K562 (cell line): Measurements from ENCODE around the gene TRAPPC2L. TPM values are rescaled to one million over a fixed set of nuclear protein-coding genes. Genes with fewer than 3 reads are reported as not detected.

Source experiments
- BDP1 ChIP-seq: IDR thresholded peaks from 3 replicates; pipeline ENCODE4 v1.6.1; 2011; ENCODE audit not compliant: insufficient read length, insufficient read depth
- CBX3 ChIP-seq, 2 experiments: IDR thresholded peaks; 1 replicate in 1 of 2; 2 replicates in 1 of 2; pipeline ENCODE4 v1.6.1; 2012; ENCODE audit warnings: inconsistent platforms in 2 of 2, low read length in 2 of 2, borderline replicate concordance in 1 of 2, control low read depth in 1 of 2
- FOXM1 ChIP-seq, 2 experiments: fragments of 450-650 bp in 1 of 2; sonication (generic) in 1 of 2; formaldehyde crosslinking in 1 of 2; IDR thresholded peaks; 2 replicates each; pipeline versions ENCODE4 v1.6.1 to v1.9.0; 2017 to 2022; ENCODE audit warnings: low read depth in 2 of 2, mild to moderate bottlenecking in 2 of 2, missing genetic modification reagents in 1 of 2, moderate library complexity in 1 of 2
- HMGXB4 ChIP-seq: sonication (generic); formaldehyde crosslinking; IDR thresholded peaks from 2 replicates; pipeline ENCODE4 v1.8.1; 2023; ENCODE audit warnings: mild to moderate bottlenecking, missing genetic modification reagents
- JUND ChIP-seq, 2 experiments: IDR thresholded peaks; 2 replicates in 1 of 2; 3 replicates in 1 of 2; pipeline ENCODE4 v1.6.1; 2011; ENCODE audit warnings: borderline replicate concordance in 2 of 2, low read depth in 2 of 2, low read length in 2 of 2, improper control_type of control experiment in 1 of 2, missing biosample characterization in 1 of 2, missing genetic modification characterization in 1 of 2, missing genetic modification reagents in 1 of 2
- MEF2A ChIP-seq: IDR thresholded peaks from 2 replicates; pipeline ENCODE4 v1.6.1; 2011; ENCODE audit warnings: low read depth, mild to moderate bottlenecking, low read length, moderate library complexity; ENCODE audit not compliant: control insufficient read depth
- NBN ChIP-seq: fragments of 450-650 bp; IDR thresholded peaks from 2 replicates; pipeline ENCODE4 v1.6.1; 2016; ENCODE audit warnings: low read depth, mild to moderate bottlenecking
- NFXL1 ChIP-seq: fragments of 450-650 bp; formaldehyde crosslinking; IDR thresholded peaks from 2 replicates; pipeline ENCODE4 v1.4.0; 2021; ENCODE audit warnings: mild to moderate bottlenecking
- NR4A1 ChIP-seq, 2 experiments: fragments of 250-450 bp in 1 of 2; fragments of 450-650 bp in 1 of 2; sonication (Bioruptor Pico) in 1 of 2; IDR thresholded peaks; 2 replicates each; pipeline versions ENCODE4 v1.4.0 to v1.6.1; 2016 to 2020; ENCODE audit warnings: mild to moderate bottlenecking in 2 of 2, missing compliant biosample characterization in 1 of 2, missing genetic modification characterization in 1 of 2, moderate library complexity in 1 of 2
- PBX2 ChIP-seq, 2 experiments: IDR thresholded peaks in 1 of 2; conservative IDR thresholded peaks in 1 of 2; 2 replicates each; pipeline ENCODE4 v1.6.1; 2016; ENCODE audit warnings: low read depth in 2 of 2, mild to moderate bottlenecking in 1 of 2, missing compliant biosample characterization in 1 of 2, missing genetic modification characterization in 1 of 2, moderate library complexity in 1 of 2
- PCBP1 ChIP-seq: fragments of 200-400 bp; formaldehyde crosslinking; IDR thresholded peaks from 2 replicates; pipeline ENCODE4 v1.6.1; 2018; ENCODE audit warnings: mild to moderate bottlenecking, low read depth, low read length; ENCODE audit not compliant: poor library complexity, severe bottlenecking
- SMAD4 ChIP-seq: fragments of 250-450 bp; sonication (Bioruptor Pico); conservative IDR thresholded peaks from 2 replicates; pipeline ENCODE4 v1.8.0; 2021; ENCODE audit warnings: inconsistent platforms, mild to moderate bottlenecking, moderate library complexity
- SRF ChIP-seq, 2 experiments: fragments of 250-450, 450-650 bp in 1 of 2; sonication (Bioruptor Pico) in 1 of 2; sonication (generic) in 1 of 2; formaldehyde crosslinking; IDR thresholded peaks; 2 replicates each; pipeline versions ENCODE4 v1.5.0 to v1.5.1; 2020 to 2022; ENCODE audit warnings: mild to moderate bottlenecking in 1 of 2, missing genetic modification reagents in 1 of 2
- SRSF3 ChIP-seq: fragments of 200-400 bp; formaldehyde crosslinking; IDR thresholded peaks from 2 replicates; pipeline ENCODE4 v1.6.1; 2016; ENCODE audit warnings: mild to moderate bottlenecking, low read length, moderate library complexity; ENCODE audit not compliant: insufficient read depth
- TCF7L2 ChIP-seq: fragments of 150-350 bp; IDR thresholded peaks from 2 replicates; pipeline ENCODE4 v1.6.1; 2016; ENCODE audit warnings: low read depth, mild to moderate bottlenecking, low read length, moderate library complexity
- ZNF146 ChIP-seq: IDR thresholded peaks from one replicate; pipeline ENCODE4 v1.6.1; 2018; ENCODE audit warnings: missing compliant biosample characterization; ENCODE audit not compliant: unreplicated experiment
- ZNF696 ChIP-seq: fragments of 250-450 bp; sonication (Bioruptor Pico); conservative IDR thresholded peaks from 2 replicates; pipeline ENCODE4 v1.4.0; 2020; ENCODE audit warnings: mild to moderate bottlenecking, moderate library complexity
- ZNF830 ChIP-seq: fragments of 250-450 bp; sonication (Bioruptor Pico); IDR thresholded peaks from 2 replicates; pipeline ENCODE4 v1.5.0; 2021; ENCODE audit warnings: mild to moderate bottlenecking
- polyA plus RNA-seq, 8 experiments: library from polyadenylated mRNA; depleted of rRNA in 4 of 8; stranded (reverse) in 5 of 8; unstranded in 3 of 8; fragments of >200 nt; fragmentation: Nextera tagmentation in 2 of 8; fragmentation: Illumina TruSeq in 1 of 8; extraction: Ambion mirVana in 2 of 8; extraction: Trizol in 1 of 8; gene quantifications; 2 replicates each; pipeline versions ENCODE4 v1.2.1 to v1.2.3, GENCODE V29; 2011 to 2014; ENCODE audit warnings: inconsistent platforms in 1 of 8, missing spikeins in 1 of 8
- total RNA-seq, 7 experiments: library from RNA; depleted of rRNA in 6 of 7; stranded (reverse); fragments of >200 nt in 6 of 7; fragmentation: Illumina TruSeq in 2 of 7; extraction: Trizol in 2 of 7; gene quantifications; 2 replicates each; pipeline versions ENCODE4 v1.2.1 to v1.2.3, GENCODE V29; 2011 to 2021; ENCODE audit warnings: low replicate concordance in 1 of 7
- TF ChIP-seq, protein P1 (sequence below): fragments of 450-650 bp; formaldehyde crosslinking; IDR thresholded peaks from 2 replicates; pipeline ENCODE4 v1.4.0; 2020; ENCODE audit warnings: mild to moderate bottlenecking, moderate library complexity

The TRAPPC2L gene
- total and polyA plus RNA-seq, 9 of the 15 experiments (the other 6 are each of a cell fraction or from before 2014, with no cell fraction given): 60.4 to 398 (median 97.5) TPM

DNA sequence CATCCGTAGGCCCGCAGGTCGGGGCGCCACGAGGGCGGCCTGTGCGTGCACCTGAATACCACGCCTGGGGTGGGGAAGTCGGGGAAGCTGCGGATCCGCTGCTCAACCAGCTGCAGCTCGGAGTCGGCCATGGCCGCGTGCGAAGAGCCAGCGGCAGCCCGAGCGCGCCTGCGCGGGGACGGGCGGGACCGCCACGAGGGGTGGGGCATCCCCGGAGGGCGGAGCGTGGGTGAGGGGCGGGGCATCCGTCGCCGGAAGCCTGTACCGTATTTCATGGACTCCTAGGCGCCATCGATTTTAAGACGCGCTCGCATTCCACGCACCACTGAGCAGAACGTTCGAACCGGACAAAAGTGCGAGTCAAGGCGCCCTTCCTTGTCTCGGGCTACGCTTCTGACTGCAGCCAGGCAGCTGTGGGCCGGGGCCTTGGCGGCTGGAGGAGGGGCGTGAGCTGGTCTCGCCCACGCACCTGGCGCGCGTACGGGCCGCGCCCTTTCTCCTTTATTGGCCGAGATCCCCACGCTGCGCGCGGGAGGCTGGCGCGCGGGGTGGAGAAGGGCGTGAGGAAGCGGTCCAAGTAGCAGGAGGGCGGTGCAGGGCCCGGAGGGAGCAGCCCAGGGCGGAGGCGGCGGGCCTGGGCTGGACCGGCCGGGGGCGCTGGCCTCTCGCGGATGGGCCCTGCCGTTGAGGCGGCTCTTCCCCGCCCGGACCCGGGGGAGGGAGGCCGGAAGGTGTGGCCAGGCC lies 45.0 kb upstream of the TRAPPC2L start, which contains the start of gene APRT (continued):
- TF ChIP-seq, protein P1, sequence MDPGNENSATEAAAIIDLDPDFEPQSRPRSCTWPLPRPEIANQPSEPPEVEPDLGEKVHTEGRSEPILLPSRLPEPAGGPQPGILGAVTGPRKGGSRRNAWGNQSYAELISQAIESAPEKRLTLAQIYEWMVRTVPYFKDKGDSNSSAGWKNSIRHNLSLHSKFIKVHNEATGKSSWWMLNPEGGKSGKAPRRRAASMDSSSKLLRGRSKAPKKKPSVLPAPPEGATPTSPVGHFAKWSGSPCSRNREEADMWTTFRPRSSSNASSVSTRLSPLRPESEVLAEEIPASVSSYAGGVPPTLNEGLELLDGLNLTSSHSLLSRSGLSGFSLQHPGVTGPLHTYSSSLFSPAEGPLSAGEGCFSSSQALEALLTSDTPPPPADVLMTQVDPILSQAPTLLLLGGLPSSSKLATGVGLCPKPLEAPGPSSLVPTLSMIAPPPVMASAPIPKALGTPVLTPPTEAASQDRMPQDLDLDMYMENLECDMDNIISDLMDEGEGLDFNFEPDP: no peak
- peak in 1 of 2 experiments; percentile 25; a peak in 1 of 3 replicates for TF ChIP-seq CBX3 (IDR thresholded peaks at IDR 0.05; ENCODE audit: borderline replicate concordance in 1 of 2, low read length in 2 of 2)
- TF ChIP-seq SMAD4 (CRISPR knock-in tag): peak; percentile 60
- no peak for TF ChIP-seq NFXL1
- no peak for TF ChIP-seq ZNF830 (CRISPR knock-in tag)
- no peak for TF ChIP-seq TCF7L2
- no peak for TF ChIP-seq BDP1
- 0 out of 2 replicates have a peak, but pooled peaks have one; percentile 32 for TF ChIP-seq NR4A1 (CRISPR knock-in tag; IDR thresholded peaks at IDR 0.05)
- TF ChIP-seq NR4A1 (tag; IDR thresholded peaks at IDR 0.05): no peak
- TF ChIP-seq MEF2A: no peak
- no peak for TF ChIP-seq ZNF146 (CRISPR knock-in tag)
- no peak for TF ChIP-seq SRSF3
- no peak for TF ChIP-seq ZNF696 (CRISPR knock-in tag)
- TF ChIP-seq NBN: peak; percentile 36; the same call in 1 of the 2 replicates
- TF ChIP-seq PBX2 (CRISPR knock-in tag; IDR thresholded peaks at IDR 0.05; ENCODE audit: low read depth): no peak; the same call in 1 of the 2 replicates
- TF ChIP-seq PBX2 (tag; conservative IDR thresholded peaks at IDR 0.05; ENCODE audit: low read depth): no peak
- peak; percentile 76 for TF ChIP-seq PCBP1
- peak; percentile 83; the same call in 1 of the 2 replicates for TF ChIP-seq HMGXB4
- TF ChIP-seq JUND (IDR thresholded peaks at IDR 0.05; ENCODE audit: borderline replicate concordance, low read depth, low read length): no peak; the same call in 1 of the 2 replicates
- no peak; the same call in 2 of the 3 replicates for TF ChIP-seq JUND (tag; IDR thresholded peaks at IDR 0.05; ENCODE audit: borderline replicate concordance, low read depth, low read length)
- peak in 1 of 2 experiments; percentile 27; a peak in 2 of 4 replicates for TF ChIP-seq SRF (CRISPR knock-in tag; IDR thresholded peaks at IDR 0.05)
- no peak for TF ChIP-seq FOXM1 (IDR thresholded peaks at IDR 0.05; ENCODE audit: low read depth)
- peak; percentile 83; the same call in 1 of the 2 replicates for TF ChIP-seq FOXM1 (CRISPR knock-in tag; IDR thresholded peaks at IDR 0.05; ENCODE audit: low read depth)
